GM23338 (cell line): ENCODE data around the gene ACTG2. TPM values are rescaled to one million over a fixed set of nuclear protein-coding genes. Genes with fewer than 3 reads are reported as not detected.

ENCODE experiments used
- ATAC-seq: fragments of 200-7000 bp; cut with Tn5 transposase; 3 replicates; pipeline ENCODE4 v1.9.1; 2020
- DNase-seq: peaks from one replicate; pipeline ENCODE4 v3.0.0-alpha.2; 2015; ENCODE audit warnings: low spot score
- H2AFZ ChIP-seq: fragments of 200-600 bp; sonication (generic); 2 replicates; pipeline ENCODE4 v1.8.0; 2016; ENCODE audit warnings: antibody characterized with exemption, mild to moderate bottlenecking, moderate library complexity
- H3F3A ChIP-seq: fragments of 200-600 bp; sonication (generic); replicated peaks from 2 replicates; pipeline ENCODE4 v1.8.0; 2017; ENCODE audit warnings: antibody characterized with exemption, mixed run types, low read depth
- H3K27ac ChIP-seq: fragments of 200-600 bp; sonication (generic); 2 replicates; pipeline ENCODE4 v1.6.1; 2016; ENCODE audit warnings: low read depth
- H3K27me3 ChIP-seq: fragments of 200-600 bp; sonication (generic); 2 replicates; pipeline ENCODE4 v1.8.0; 2016; ENCODE audit warnings: mild to moderate bottlenecking, mixed run types, moderate library complexity; ENCODE audit not compliant: insufficient read depth
- H3K36me3 ChIP-seq: fragments of 200-600 bp; sonication (generic); 2 replicates; pipeline ENCODE4 v1.8.0; 2016; ENCODE audit warnings: mild to moderate bottlenecking; ENCODE audit not compliant: insufficient read depth
- H3K4me1 ChIP-seq: fragments of 200-600 bp; sonication (generic); 2 replicates; pipeline ENCODE4 v1.8.0; 2016; ENCODE audit warnings: mild to moderate bottlenecking, moderate library complexity; ENCODE audit not compliant: insufficient read depth
- H3K4me2 ChIP-seq: fragments of 200-600 bp; sonication (generic); 2 replicates; pipeline ENCODE4 v1.7.1; 2017; ENCODE audit warnings: mixed run types
- H3K4me3 ChIP-seq: fragments of 200-600 bp; sonication (generic); 2 replicates; pipeline ENCODE4 v1.6.1; 2016; ENCODE audit warnings: mixed run types
- H3K79me2 ChIP-seq: fragments of 200-600 bp; sonication (generic); replicated peaks from 2 replicates; pipeline ENCODE4 v1.8.0; 2017; ENCODE audit warnings: mild to moderate bottlenecking; ENCODE audit not compliant: insufficient read depth
- H3K9me2 ChIP-seq: fragments of 200-600 bp; sonication (generic); 2 replicates; pipeline ENCODE4 v1.8.0; 2017; ENCODE audit not compliant: insufficient read depth
- H4K20me1 ChIP-seq: fragments of 200-600 bp; sonication (generic); replicated peaks from 2 replicates; pipeline ENCODE4 v1.8.0; 2017; ENCODE audit warnings: mild to moderate bottlenecking; ENCODE audit not compliant: insufficient read depth
- H3K27ac Mint-ChIP-seq: 2 replicates; pipeline ENCODE4 v1.8.0; 2020; ENCODE audit warnings: inconsistent platforms, mild to moderate bottlenecking, moderate library complexity, mixed read lengths
- H3K27me3 Mint-ChIP-seq: 3 replicates; pipeline ENCODE4 v1.8.0; 2022; ENCODE audit warnings: low read depth, mild to moderate bottlenecking, moderate library complexity, mixed read lengths, inconsistent platforms; ENCODE audit not compliant: insufficient read depth, poor library complexity
- H3K36me3 Mint-ChIP-seq: 3 replicates; pipeline ENCODE4 v1.8.0; 2021; ENCODE audit warnings: low read depth, mild to moderate bottlenecking, inconsistent platforms, moderate library complexity, mixed read lengths
- H3K4me1 Mint-ChIP-seq: 3 replicates; pipeline ENCODE4 v1.8.0; 2020; ENCODE audit warnings: mild to moderate bottlenecking, inconsistent platforms, mixed read lengths
- H3K4me3 Mint-ChIP-seq: 3 replicates; pipeline ENCODE4 v1.8.0; 2021; ENCODE audit warnings: moderate library complexity, mild to moderate bottlenecking, inconsistent platforms, mixed read lengths
- H3K9me3 Mint-ChIP-seq: 3 replicates; pipeline ENCODE4 v1.8.0; 2020; ENCODE audit warnings: moderate library complexity, mild to moderate bottlenecking, inconsistent platforms, mixed read lengths
- CTCF ChIP-seq, 2 experiments: fragments of 200-600 bp in 1 of 2; sonication (generic) in 1 of 2; conservative IDR thresholded peaks; 2 replicates each; pipeline versions ENCODE4 v1.5.1 to v1.6.1; 2016 to 2017; ENCODE audit warnings: antibody characterized with exemption in 2 of 2, low read depth in 2 of 2, mild to moderate bottlenecking in 2 of 2, moderate library complexity in 1 of 2
- EZH2phosphoT487 ChIP-seq: fragments of 200-600 bp; sonication (generic); IDR thresholded peaks from one replicate; pipeline ENCODE4 v1.8.1; 2018; ENCODE audit warnings: antibody characterized with exemption; ENCODE audit not compliant: unreplicated experiment
- JUNB ChIP-seq: IDR thresholded peaks from one replicate; pipeline ENCODE4 v1.6.1; 2016; ENCODE audit warnings: antibody characterized with exemption; ENCODE audit not compliant: unreplicated experiment
- ZNF331 ChIP-seq: fragments of 250-450 bp; sonication (Bioruptor Pico); IDR thresholded peaks from 2 replicates; pipeline ENCODE4 v1.5.0; 2020; ENCODE audit warnings: low read depth, mild to moderate bottlenecking, moderate library complexity
- ZNF462 ChIP-seq: fragments of 250-450 bp; sonication (Bioruptor Pico); IDR thresholded peaks from 2 replicates; pipeline ENCODE4 v1.5.0; 2020; ENCODE audit warnings: mild to moderate bottlenecking, moderate library complexity
- polyA plus RNA-seq: library from polyadenylated mRNA; unstranded; fragments of >200 nt; fragmentation: Nextera tagmentation; extraction: Ambion mirVana; gene quantifications from 2 replicates; pipeline ENCODE4 v1.2.1, GENCODE V29; 2016
- total RNA-seq: library from RNA; depleted of rRNA; stranded (reverse); fragments of >200 nt; shearing (Covaris generic); gene quantifications from 2 replicates; pipeline ENCODE4 v1.2.3, GENCODE V29; 2014

The ACTG2 gene
- total and polyA plus RNA-seq, 2 experiments from 2014 or later, result 8.0 to 8.5 TPM

GRCh38 chr2:73961274-73961673 is 68.5 kb downstream of the ACTG2 start:
- Mint-ChIP-seq H3K4me3 (no peak overlapping the region), H3K27ac (no peak overlapping the region), H3K36me3 (peaks cover 30% of the 10 kb centered on the region), H3K27me3 (peaks cover 3% of the 10 kb centered on the region), H3K4me1 (no peaks in the 10 kb centered on the region), H3K9me3 (no peaks in the 10 kb centered on the region; the same call in 1 of the 3 replicates)
- Histone ChIP-seq H3K4me2 (no peak overlapping the region), H3K9me2 (peaks cover 3% of the 10 kb centered on the region; the same call in 1 of the 2 replicates), H3K36me3 (peaks cover 19% of the 10 kb centered on the region), H3K4me1 (no peaks in the 10 kb centered on the region), H3K27me3 (no peaks in the 10 kb centered on the region), H2AFZ (no peak overlapping the region), H3K27ac (no peak overlapping the region), H3K79me2 (no peaks in the 10 kb centered on the region), H4K20me1 (peaks cover 15% of the 10 kb centered on the region), H3F3A (no peaks in the 10 kb centered on the region), H3K4me3 (no peak overlapping the region)
- DNase-seq, result no peak
- no peak for ATAC-seq
- no peak for TF ChIP-seq JUNB
- no peak for TF ChIP-seq EZH2phosphoT487

GRCh38 chr2:73961823-73962615 is 69.2 kb downstream of the ACTG2 start:
- H3K4me2 ChIP-seq, result no peak overlapping the region
- Mint-ChIP-seq H3K9me3 (no peaks in the 10 kb centered on the region; the same call in 1 of the 3 replicates), H3K27ac (no peak overlapping the region), H3K4me1 (no peaks in the 10 kb centered on the region), H3K27me3 (peaks cover 3% of the 10 kb centered on the region), H3K36me3 (peaks cover 23% of the 10 kb centered on the region), H3K4me3 (no peak overlapping the region)
- H4K20me1 ChIP-seq, result peaks cover 14% of the 10 kb centered on the region
- no peaks in the 10 kb centered on the region for H3F3A ChIP-seq
- H3K27ac ChIP-seq, result no peak overlapping the region
- H3K4me3 ChIP-seq, result no peak overlapping the region
- no peak for DNase-seq
- peaks cover 3% of the 10 kb centered on the region; the same call in 1 of the 2 replicates for H3K9me2 ChIP-seq
- peaks cover 19% of the 10 kb centered on the region for H3K36me3 ChIP-seq
- TF ChIP-seq CTCF (conservative IDR thresholded peaks at IDR 0.05; ENCODE audit: low read depth in 2 of 2) (peak; percentile 39 to 45; a peak in 3 of 4 replicates), ZNF331 (CRISPR knock-in tag) (no peak)
- H3K79me2 ChIP-seq, result no peaks in the 10 kb centered on the region
- peak; percentile 68 for ATAC-seq
- H3K4me1 ChIP-seq, result no peaks in the 10 kb centered on the region
- no peaks in the 10 kb centered on the region for H3K27me3 ChIP-seq
- no peak overlapping the region for H2AFZ ChIP-seq

GRCh38 chr2:73962798-73963197 is 70.0 kb downstream of the ACTG2 start:
- no peak for ATAC-seq
- H2AFZ ChIP-seq, result no peak overlapping the region
- peaks cover 3% of the 10 kb centered on the region for H3K27me3 Mint-ChIP-seq
- H3K4me1 ChIP-seq, result no peaks in the 10 kb centered on the region
- no peaks in the 10 kb centered on the region for H3K27me3 ChIP-seq
- no peak overlapping the region for H3K4me3 ChIP-seq
- no peak for DNase-seq
- peaks cover 3% of the 10 kb centered on the region; the same call in 1 of the 2 replicates for H3K9me2 ChIP-seq
- no peak overlapping the region for H3K27ac Mint-ChIP-seq
- no peaks in the 10 kb centered on the region; the same call in 1 of the 3 replicates for H3K9me3 Mint-ChIP-seq
- no peaks in the 10 kb centered on the region for H3K79me2 ChIP-seq
- H3K27ac ChIP-seq, result no peak overlapping the region
- H3F3A ChIP-seq, result no peaks in the 10 kb centered on the region
- peaks cover 20% of the 10 kb centered on the region for H3K36me3 Mint-ChIP-seq
- H3K4me3 Mint-ChIP-seq, result no peak overlapping the region
- H4K20me1 ChIP-seq, result peaks cover 6% of the 10 kb centered on the region; the same call in 1 of the 2 replicates
- H3K36me3 ChIP-seq, result peaks cover 15% of the 10 kb centered on the region
- no peak overlapping the region for H3K4me2 ChIP-seq
- H3K4me1 Mint-ChIP-seq, result no peaks in the 10 kb centered on the region
- TF ChIP-seq JUNB (no peak), ZNF462 (CRISPR knock-in tag) (no peak), ZNF331 (CRISPR knock-in tag) (no peak)
